PFSK-1 (cell line): Measurements from ENCODE around the gene HAVCR1.

Experiments used
- POLR2AphosphoS5 ChIP-seq: IDR thresholded peaks from 2 replicates; pipeline ENCODE4 v1.6.1; 2012; ENCODE audit warnings: low read depth, mild to moderate bottlenecking, control low read depth, low read length, moderate library complexity
- TAF1 ChIP-seq: IDR thresholded peaks from 2 replicates; pipeline ENCODE4 v1.6.1; 2012; ENCODE audit warnings: low read length, control low read depth, borderline replicate concordance; ENCODE audit not compliant: insufficient read depth

GRCh38 chr5:157022024-157022423 is 36.9 kb downstream of the HAVCR1 start:
- TF ChIP-seq POLR2AphosphoS5 (no peak), TAF1 (no peak)
